HG03342 (cell line): ENCODE data around the gene PLIN4.
"Not testable (repeated sequence)": the region's sequence is repeated elsewhere in the genome, so short reads cannot be mapped to it uniquely, and the experiment has no call there.

Experiments
- ATAC-seq: cut with Tn5 transposase; IDR thresholded peaks from one replicate; pipeline ENCODE4 v1.9.1; 2021; ENCODE audit warnings: mild to moderate bottlenecking, moderate library complexity; ENCODE audit not compliant: unreplicated experiment

PLIN4 gene

GRCh38 chr19:4548238-4548584, 29.9 kb upstream of the PLIN4 start:
- no peak for ATAC-seq

- no peak for ATAC-seq
These were observed 29.3 kb upstream of the PLIN4 start for GRCh38 chr19:4547303-4548237.

GRCh38 chr19:4543842-4544647, 25.8 kb upstream of the PLIN4 start:
- ATAC-seq: no peak

GRCh38 chr19:4542896-4543841, 24.9 kb upstream of the PLIN4 start:
- ATAC-seq: no peak

GRCh38 chr19:4541806-4542145, 23.5 kb upstream of the PLIN4 start:
- ATAC-seq: not testable (repeated sequence)

GRCh38 chr19:4541114-4541805, 23.0 kb upstream of the PLIN4 start:
- no peak for ATAC-seq

- ATAC-seq: no peak
These were observed 21.7 kb upstream of the PLIN4 start, which contains the start of gene LRG1 for GRCh38 chr19:4539693-4540581. TSS of gene LRG1 (minus strand) at chr19:4540036. CDS start at chr19:4540013, 23 bp downstream.

- ATAC-seq: no peak
These were observed 20.9 kb upstream of the PLIN4 start for GRCh38 chr19:4539169-4539692.

GRCh38 chr19:4538601-4538954, 20.3 kb upstream of the PLIN4 start:
- ATAC-seq: no peak

- ATAC-seq: no peak
These were observed 19.8 kb upstream of the PLIN4 start for GRCh38 chr19:4537953-4538600.

GRCh38 chr19:4536798-4537197, 18.5 kb upstream of the PLIN4 start:
- ATAC-seq: no peak

- ATAC-seq: no peak
These were observed 16.8 kb upstream of the PLIN4 start, which contains the start of gene PLIN5 for GRCh38 chr19:4534836-4535658. TSS of gene PLIN5 (minus strand) at chr19:4535224. CDS start at chr19:4534074, 1,150 bp downstream.

GRCh38 chr19:4533835-4534424, 15.6 kb upstream of the PLIN4 start:
- no peak for ATAC-seq

GRCh38 chr19:4533334-4533733, 15.0 kb upstream of the PLIN4 start:
- ATAC-seq: no peak

- ATAC-seq: no peak
These were observed 13.4 kb upstream of the PLIN4 start for GRCh38 chr19:4531562-4532165.

- no peak for ATAC-seq
These were observed 11.7 kb upstream of the PLIN4 start for GRCh38 chr19:4529924-4530522.
